HCT116 (cell line): ENCODE data around the gene CR1L. TPM values are rescaled to one million over a fixed set of nuclear protein-coding genes. Genes with fewer than 3 reads are reported as not detected.

Source experiments
- ATAC-seq: fragments of 200-7000 bp; cut with Tn5 transposase; 2 replicates; pipeline ENCODE4 v1.9.1; 2020; ENCODE audit warnings: mild to moderate bottlenecking, moderate library complexity
- BruUV-seq: library from RNA; stranded (reverse); fragments of 400-500 nt; replicated peaks from 2 replicates; lab custom pipeline; 2021; lab: Mats Ljungman, UMichigan
- CTCF ChIA-PET: fragments of 300-600 bp; sonication (Branson Sonifier 250); formaldehyde crosslinking; loops from one replicate; lab custom pipeline; 2021; ENCODE audit warnings: antibody characterized with exemption; lab: Charles Lee
- POLR2A ChIA-PET: fragments of 300-600, 350-600 bp; sonication (Branson Sonifier 250); formaldehyde crosslinking; loops from one replicate; lab custom pipeline; 2021; ENCODE audit warnings: antibody characterized with exemption; lab: Charles Lee
- RAD21 ChIA-PET, 2 experiments: fragments of 300-600 bp; sonication (Branson Sonifier 250); formaldehyde crosslinking; loops; one replicate each; lab custom pipeline; 2023; ENCODE audit warnings: low total read pairs in 2 of 2; ENCODE audit not compliant: uncharacterized antibody in 2 of 2, unreplicated experiment in 2 of 2, low non-redundant PET in 1 of 2; lab: Charles Lee
- DNase-seq: peaks from one replicate; pipeline ENCODE4 v3.0.0-alpha.2; 2010; ENCODE audit warnings: low read depth, low spot score
- H2AFZ ChIP-seq: fragments of 200-600 bp; shearing (Covaris generic), sonication (generic); 2 replicates; pipeline ENCODE4 v1.6.1; 2017; ENCODE audit warnings: low read depth, mixed run types, mixed read lengths, antibody characterized with exemption, low read length; ENCODE audit not compliant: poor library complexity, severe bottlenecking
- H3K27ac ChIP-seq: 2 replicates; pipeline ENCODE4 v1.5.1; 2012; ENCODE audit warnings: low read depth, low read length
- H3K27me3 ChIP-seq: fragments of 200-600 bp; sonication (generic); 2 replicates; pipeline ENCODE4 v1.6.1; 2016; ENCODE audit warnings: mixed run types, low read length, mixed read lengths; ENCODE audit not compliant: insufficient read depth
- H3K36me3 ChIP-seq, 2 experiments: fragments of 200-500 bp in 1 of 2; fragments of 200-600 bp in 1 of 2; sonication (Bioruptor generic) in 1 of 2; sonication (generic) in 1 of 2; 2 replicates each; pipeline versions ENCODE4 v1.5.1 to v1.6.1; 2014 to 2016; ENCODE audit warnings: low read length in 2 of 2, inconsistent platforms in 1 of 2, mixed read lengths in 1 of 2, mixed run types in 1 of 2; ENCODE audit not compliant: insufficient read depth in 2 of 2, control insufficient read depth in 1 of 2
- H3K4me1 ChIP-seq, 2 experiments: fragments of 200-600 bp in 1 of 2; sonication (generic) in 1 of 2; 2 replicates each; pipeline versions ENCODE4 v1.5.1 to v1.6.1; 2012 to 2017; ENCODE audit warnings: low read length in 2 of 2, inconsistent platforms in 1 of 2, mild to moderate bottlenecking in 1 of 2, mixed read lengths in 1 of 2, mixed run types in 1 of 2, moderate library complexity in 1 of 2; ENCODE audit not compliant: insufficient read depth in 2 of 2, control insufficient read depth in 1 of 2
- H3K4me2 ChIP-seq: fragments of 200-600 bp; sonication (generic); 2 replicates; pipeline ENCODE4 v1.6.1; 2017; ENCODE audit warnings: mixed run types, low read length, mixed read lengths
- H3K4me3 ChIP-seq, 2 experiments: fragments of 200-600 bp in 1 of 2; sonication (generic) in 1 of 2; replicated peaks in 1 of 2; 2 replicates each; pipeline ENCODE4 v1.5.1; 2011 to 2016; ENCODE audit warnings: low read length in 2 of 2, control low read depth in 1 of 2, low read depth in 1 of 2, mild to moderate bottlenecking in 1 of 2, mixed read lengths in 1 of 2, mixed run types in 1 of 2
- H3K79me2 ChIP-seq: fragments of 200-600 bp; sonication (generic); 2 replicates; pipeline ENCODE4 v1.6.1; 2017; ENCODE audit warnings: mild to moderate bottlenecking, mixed run types, low read length, moderate library complexity, mixed read lengths; ENCODE audit not compliant: insufficient read depth
- H3K9ac ChIP-seq: fragments of 200-600 bp; sonication (generic); 2 replicates; pipeline ENCODE4 v1.6.1; 2016; ENCODE audit warnings: low read length, mixed read lengths
- H3K9me2 ChIP-seq: fragments of 200-600 bp; sonication (generic), shearing (Covaris generic); 2 replicates; pipeline ENCODE4 v1.6.1; 2017; ENCODE audit warnings: mixed run types, mild to moderate bottlenecking, moderate library complexity; ENCODE audit not compliant: insufficient read depth
- H3K9me3 ChIP-seq, 2 experiments: fragments of 200-500 bp in 1 of 2; fragments of 200-600 bp in 1 of 2; sonication (Bioruptor generic) in 1 of 2; sonication (generic) in 1 of 2; 2 replicates each; pipeline ENCODE4 v1.6.1; 2014 to 2017; ENCODE audit warnings: low read length in 2 of 2, mixed read lengths in 2 of 2, inconsistent platforms in 1 of 2, low read depth in 1 of 2, mild to moderate bottlenecking in 1 of 2, mixed run types in 1 of 2, moderate library complexity in 1 of 2; ENCODE audit not compliant: control insufficient read depth in 1 of 2, insufficient read depth in 1 of 2
- H4K20me1 ChIP-seq: fragments of 200-600 bp; sonication (generic), shearing (Covaris generic); 2 replicates; pipeline ENCODE4 v1.6.1; 2017; ENCODE audit warnings: mixed run types, mild to moderate bottlenecking, moderate library complexity; ENCODE audit not compliant: insufficient read depth
- CBX3 ChIP-seq: IDR thresholded peaks from 2 replicates; pipeline ENCODE4 v1.6.1; 2012; ENCODE audit warnings: low read depth
- CEBPB ChIP-seq: IDR thresholded peaks from 2 replicates; pipeline ENCODE4 v1.6.1; 2012; ENCODE audit warnings: low read depth
- CTCF ChIP-seq, 3 experiments: fragments of 200-600 bp in 1 of 3; sonication (generic) in 1 of 3; IDR thresholded peaks in 2 of 3; conservative IDR thresholded peaks in 1 of 3; 2 replicates each; pipeline ENCODE4 v1.5.1; 2012 to 2017; ENCODE audit warnings: low read depth in 2 of 3, low read length in 2 of 3, antibody characterized with exemption in 1 of 3, borderline replicate concordance in 1 of 3, control low read depth in 1 of 3, mild to moderate bottlenecking in 1 of 3, mixed read lengths in 1 of 3, mixed run types in 1 of 3, moderate library complexity in 1 of 3; ENCODE audit not compliant: insufficient read depth in 1 of 3
- EGR1 ChIP-seq: IDR thresholded peaks from 2 replicates; pipeline ENCODE4 v1.6.1; 2012; ENCODE audit warnings: low read depth
- ELF1 ChIP-seq: IDR thresholded peaks from 2 replicates; pipeline ENCODE4 v1.6.1; 2012; ENCODE audit warnings: low read depth, borderline replicate concordance
- EZH2phosphoT487 ChIP-seq: fragments of 200-600 bp; IDR thresholded peaks from 2 replicates; pipeline ENCODE4 v1.6.1; 2018; ENCODE audit warnings: antibody characterized with exemption, borderline replicate concordance
- FOSL1 ChIP-seq: IDR thresholded peaks from 2 replicates; pipeline ENCODE4 v1.6.1; 2012; ENCODE audit warnings: low read depth
- JUND ChIP-seq: IDR thresholded peaks from 2 replicates; pipeline ENCODE4 v1.6.1; 2012
- MAX ChIP-seq: IDR thresholded peaks from 2 replicates; pipeline ENCODE4 v1.6.1; 2012
- POLR2A ChIP-seq: IDR thresholded peaks from 2 replicates; pipeline ENCODE4 v1.7.0; 2011; ENCODE audit warnings: borderline replicate concordance; ENCODE audit not compliant: insufficient read depth, insufficient read length; ENCODE audit errors: extremely low read depth
- POLR2AphosphoS5 ChIP-seq: IDR thresholded peaks from 2 replicates; pipeline ENCODE4 v1.6.1; 2011; ENCODE audit warnings: mild to moderate bottlenecking, low read depth, low read length, moderate library complexity
- RAD21 ChIP-seq: IDR thresholded peaks from 2 replicates; pipeline ENCODE4 v1.6.1; 2012; ENCODE audit warnings: low read depth, mild to moderate bottlenecking
- REST ChIP-seq: IDR thresholded peaks from 2 replicates; pipeline ENCODE4 v1.6.1; 2012; ENCODE audit warnings: low read depth
- SP1 ChIP-seq: IDR thresholded peaks from 2 replicates; pipeline ENCODE4 v1.6.1; 2012; ENCODE audit warnings: low read depth
- TCF7L2 ChIP-seq: IDR thresholded peaks from 2 replicates; pipeline ENCODE4 v1.7.0; 2011; ENCODE audit warnings: borderline replicate concordance, inconsistent platforms; ENCODE audit not compliant: insufficient read depth, insufficient read length; ENCODE audit errors: extremely low read depth
- ZBTB33 ChIP-seq: IDR thresholded peaks from 2 replicates; pipeline ENCODE4 v1.6.1; 2011; ENCODE audit warnings: mild to moderate bottlenecking, low read length, moderate library complexity; ENCODE audit not compliant: insufficient replicate concordance; ENCODE audit errors: extremely low read depth
- ZFX ChIP-seq: fragments of 450-650 bp; IDR thresholded peaks from 2 replicates; pipeline ENCODE4 v1.6.1; 2017
- intact Hi-C: fragments of 100-400 bp; cut with micrococcal nuclease; formaldehyde crosslinking; loops from 2 replicates; pipeline ENCODE4 v1.10.0; 2022
- total RNA-seq: library from RNA; stranded (reverse); gene quantifications from one replicate; pipeline ENCODE4 v1.2.1, GENCODE V29; 2021; ENCODE audit not compliant: unreplicated experiment
- TF ChIP-seq, protein P1 (sequence below): IDR thresholded peaks from 2 replicates; pipeline ENCODE4 v1.6.1; 2012

The CR1L gene
- total RNA-seq, 1 experiment from 2014 or later, result 0.15 TPM

GRCh38 chr1:207666342-207666741 lies 21.4 kb downstream of the CR1L start:
- CTCF ChIA-PET, result no interaction called here

More at GRCh38 chr1:207666342-207666741, 21.4 kb downstream of the CR1L start:
- no peak overlapping the region for H2AFZ ChIP-seq
- ChIA-PET RAD21 (no interaction called here), POLR2A (no interaction called here)
- H3K4me3 ChIP-seq, result no peak overlapping the region
- ATAC-seq (no peak), DNase-seq (no peak)
- no peaks in the 10 kb centered on the region for H3K79me2 ChIP-seq
- intact Hi-C loops, result no loop called here
- TF ChIP-seq FOSL1 (no peak), POLR2AphosphoS5 (no peak), JUND (no peak), MAX (no peak), EGR1 (no peak), ZBTB33 (no peak), TCF7L2 (no peak), ELF1 (no peak), CEBPB (no peak), CTCF (IDR thresholded peaks at IDR 0.05 in 2 of 3, conservative IDR thresholded peaks at IDR 0.05 in 1 of 3; ENCODE audit: borderline replicate concordance in 1 of 3, insufficient read depth in 1 of 3, low read depth in 2 of 3, low read length in 2 of 3) (no peak), RAD21 (no peak), POLR2A (no peak), CBX3 (no peak), EZH2phosphoT487 (no peak), ZFX (no peak), SP1 (no peak), REST (no peak)
- TF ChIP-seq, protein P1, sequence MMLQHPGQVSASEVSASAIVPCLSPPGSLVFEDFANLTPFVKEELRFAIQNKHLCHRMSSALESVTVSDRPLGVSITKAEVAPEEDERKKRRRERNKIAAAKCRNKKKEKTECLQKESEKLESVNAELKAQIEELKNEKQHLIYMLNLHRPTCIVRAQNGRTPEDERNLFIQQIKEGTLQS, result no peak
- H3K36me3 ChIP-seq, result no peaks in the 10 kb centered on the region
- no peak overlapping the region for H3K4me2 ChIP-seq
- H3K27ac ChIP-seq, result no peak overlapping the region
- H3K4me1 ChIP-seq, result no peaks in the 10 kb centered on the region
- H3K9me2 ChIP-seq, result no peaks in the 10 kb centered on the region
- H3K9me3 ChIP-seq, result no peaks in the 10 kb centered on the region
- no TSS peak for BruUV-seq
- no peak overlapping the region for H3K9ac ChIP-seq
- H4K20me1 ChIP-seq, result no peaks in the 10 kb centered on the region
- no peaks in the 10 kb centered on the region for H3K27me3 ChIP-seq
